ENCODE data around the gene B3GNT3.

The B3GNT3 gene

DNA sequence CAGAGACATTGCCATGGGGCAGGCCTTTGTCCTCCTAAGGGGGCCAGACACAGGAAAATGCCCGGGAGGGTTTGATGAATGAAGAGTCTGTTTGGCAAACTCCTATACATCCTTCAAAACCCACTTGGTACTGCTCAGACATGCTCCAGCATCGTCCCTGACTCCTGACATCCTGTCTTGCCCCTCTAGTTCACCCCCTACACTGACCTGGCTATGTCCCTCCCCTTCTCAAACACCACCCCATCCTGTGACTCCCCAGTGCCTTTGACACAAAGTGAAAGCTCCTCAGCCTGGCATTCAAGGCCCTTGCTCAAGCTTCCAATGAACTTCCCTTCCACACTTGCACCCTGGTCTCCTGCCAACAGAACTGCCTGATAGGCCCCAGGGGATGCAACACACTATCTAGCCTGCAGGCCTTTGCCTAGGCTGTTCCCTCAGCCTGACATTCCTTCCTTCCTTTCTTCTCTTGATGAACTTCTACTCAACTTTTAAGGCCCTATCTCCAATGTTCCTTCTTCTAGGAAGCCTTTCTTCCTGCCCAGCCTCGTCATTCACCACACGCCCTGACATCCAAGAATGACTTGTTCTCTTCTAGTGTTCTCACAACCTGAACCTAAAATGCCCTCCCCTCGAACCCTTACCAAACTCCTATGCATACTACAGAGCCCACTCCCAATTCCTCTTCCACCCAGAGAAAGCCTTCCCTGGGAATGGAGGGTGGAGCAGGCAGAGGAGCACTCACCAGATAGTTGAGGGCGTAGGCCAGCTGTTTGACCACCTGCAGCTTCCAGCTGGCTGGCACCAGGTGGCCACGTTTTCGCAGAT is 40.5 kb downstream of the B3GNT3 start:
- no peak for DNase-seq

DNA sequence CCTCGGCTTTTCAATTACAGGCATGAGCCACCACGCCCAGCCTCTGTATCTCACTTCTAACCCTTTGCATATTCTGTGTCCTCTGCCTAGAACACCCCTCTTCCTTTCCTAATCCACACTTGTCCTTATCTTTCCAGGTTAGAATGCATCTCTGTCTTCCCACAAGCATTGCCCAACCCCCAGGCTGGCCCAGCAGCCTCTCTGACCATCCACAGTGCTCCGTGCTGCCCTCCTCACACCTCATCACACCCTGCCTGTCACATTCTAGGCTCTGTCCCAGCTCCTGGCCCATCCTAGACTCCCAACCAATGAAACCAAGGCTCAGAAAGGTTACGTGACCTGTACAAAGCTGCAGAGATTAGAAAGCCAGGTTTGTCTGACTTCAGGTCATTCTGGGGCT is 41.6 kb downstream of the B3GNT3 start:
- DNase-seq, result no peak

DNA sequence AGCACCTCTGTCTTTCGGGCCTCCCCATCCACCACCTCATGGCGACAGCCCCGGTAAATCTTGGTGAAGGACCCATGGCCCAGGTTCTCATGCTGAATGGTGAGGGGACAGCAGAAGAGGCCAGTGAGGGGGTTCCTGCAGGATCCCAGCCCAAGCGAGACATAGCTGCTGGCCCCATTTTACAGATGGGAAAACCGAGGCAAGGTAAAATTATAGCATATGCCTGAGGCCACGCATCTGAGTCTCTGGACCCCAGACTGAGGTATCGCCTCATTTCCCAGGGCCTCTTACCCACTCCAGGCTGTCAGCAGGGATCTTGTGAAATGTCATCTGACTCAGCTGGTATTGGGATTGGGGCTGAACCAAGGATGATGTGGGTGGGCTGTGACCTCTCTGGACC is 43.0 kb downstream of the B3GNT3 start:
- DNase-seq, result no peak

DNA sequence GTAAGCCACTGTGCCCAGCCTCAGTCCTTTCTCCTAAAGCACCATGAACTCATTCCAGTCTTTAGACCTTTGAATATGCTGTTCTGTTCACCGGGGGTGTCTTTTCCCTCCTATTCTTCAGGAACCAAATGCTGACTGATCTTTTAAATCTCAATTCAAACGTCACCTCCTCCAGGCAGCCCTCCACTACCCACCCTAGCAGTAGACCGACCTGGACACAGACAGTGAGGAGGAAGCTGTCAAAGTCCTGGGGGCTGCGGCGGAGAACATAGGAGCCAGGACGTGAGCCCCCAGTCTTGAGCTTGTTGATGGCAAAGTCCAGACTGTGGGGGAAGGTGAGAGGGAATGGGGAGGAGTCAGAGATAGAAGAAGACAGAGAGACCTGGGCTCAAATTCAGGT is 45.1 kb downstream of the B3GNT3 start:
- DNase-seq, result no peak

DNA sequence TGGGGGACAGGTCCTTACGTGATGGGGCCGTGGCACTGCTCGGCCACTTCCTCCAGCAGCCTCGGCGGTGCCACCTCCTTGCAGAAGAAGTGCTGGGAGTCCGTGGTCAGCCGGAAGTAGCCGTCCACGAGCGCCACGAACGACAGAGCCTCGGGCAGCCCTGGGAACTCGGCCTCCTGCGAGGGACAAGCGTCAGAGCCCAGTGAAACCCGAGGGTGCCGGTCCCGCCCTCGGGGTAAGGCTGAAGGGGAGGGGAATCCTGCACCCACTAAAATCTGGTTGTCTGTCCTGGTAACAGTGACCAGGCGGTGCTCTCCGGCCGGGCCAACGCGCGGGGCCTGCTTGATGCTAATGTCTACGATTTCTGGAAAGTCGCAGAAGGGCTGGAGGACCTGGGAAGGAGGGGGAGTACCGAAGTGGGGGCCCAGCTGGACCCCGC is 46.5 kb downstream of the B3GNT3 start:
- no peak for DNase-seq

DNA sequence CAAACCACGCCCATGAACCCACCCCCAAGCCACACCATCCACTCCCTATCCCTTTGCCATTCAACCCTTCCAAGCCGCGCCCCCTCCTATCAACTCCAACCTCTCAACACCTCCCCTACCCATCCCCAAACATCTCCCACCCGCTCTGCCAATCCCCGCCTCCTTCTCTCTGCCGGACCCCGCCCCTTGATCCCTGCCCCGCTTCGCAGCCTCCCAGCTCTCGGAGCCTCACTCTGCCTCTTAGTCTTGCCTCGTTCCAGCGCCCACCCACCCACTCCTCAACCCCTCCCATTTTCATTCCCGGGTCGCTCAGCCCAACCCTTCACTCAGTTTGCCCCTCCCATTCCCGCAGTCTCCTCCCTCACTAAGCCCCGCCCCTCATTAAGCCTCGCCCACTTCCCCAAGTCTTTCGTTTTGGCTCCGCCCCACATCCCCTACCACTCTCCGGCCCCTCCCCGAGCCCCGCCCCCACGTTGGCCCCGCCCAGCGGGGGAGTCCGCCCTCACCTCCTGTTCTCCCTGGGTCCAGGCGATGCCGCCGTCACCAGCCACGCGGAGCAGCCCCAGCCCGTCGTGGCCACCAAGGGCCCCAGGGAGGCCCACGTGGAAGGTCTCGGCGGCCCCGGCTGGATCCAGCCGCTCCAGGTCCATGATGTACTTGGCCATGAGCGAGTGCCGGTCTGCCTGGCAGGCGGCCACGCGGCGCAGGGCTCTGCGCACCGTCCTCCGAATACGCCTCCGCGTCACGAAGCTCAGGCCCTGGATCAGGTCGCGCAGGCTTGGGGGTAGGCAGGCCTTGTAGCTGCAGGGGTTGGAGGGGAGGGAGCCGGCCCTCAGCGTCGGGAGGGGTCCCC is 47.1 kb downstream of the B3GNT3 start:
- DNase-seq, result peak; percentile 49

DNA sequence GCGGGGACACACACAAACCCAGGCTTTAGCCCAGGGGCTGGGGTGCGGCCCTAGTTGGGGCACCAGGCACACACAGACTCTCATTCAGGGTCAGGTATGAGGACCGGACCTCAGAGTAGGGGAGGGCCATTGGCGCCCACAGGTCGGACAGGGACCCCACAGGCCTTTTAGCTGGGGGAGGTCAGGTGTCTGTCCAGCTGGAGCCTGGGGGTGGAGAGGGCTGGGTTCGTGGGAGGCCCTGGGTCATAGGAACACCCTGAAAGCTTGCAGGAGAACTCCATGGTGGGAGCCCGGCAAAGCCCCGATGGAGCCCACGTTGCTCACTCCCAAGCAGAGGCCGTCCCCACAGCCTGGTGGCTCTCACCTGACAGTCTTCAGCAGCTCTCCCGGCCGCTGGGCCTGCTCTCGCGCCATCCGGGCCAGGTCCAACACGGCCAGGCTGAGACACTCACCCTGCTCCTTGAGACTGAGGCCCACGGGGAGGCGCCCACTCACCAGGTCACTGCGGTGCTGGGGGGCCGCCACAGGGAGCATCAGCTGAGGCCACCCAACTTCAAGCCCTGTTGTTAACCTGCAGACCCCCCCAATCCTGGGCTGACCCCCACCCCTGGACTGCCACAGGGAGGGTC is 47.8 kb downstream of the B3GNT3 start:
- no peak for DNase-seq

DNA sequence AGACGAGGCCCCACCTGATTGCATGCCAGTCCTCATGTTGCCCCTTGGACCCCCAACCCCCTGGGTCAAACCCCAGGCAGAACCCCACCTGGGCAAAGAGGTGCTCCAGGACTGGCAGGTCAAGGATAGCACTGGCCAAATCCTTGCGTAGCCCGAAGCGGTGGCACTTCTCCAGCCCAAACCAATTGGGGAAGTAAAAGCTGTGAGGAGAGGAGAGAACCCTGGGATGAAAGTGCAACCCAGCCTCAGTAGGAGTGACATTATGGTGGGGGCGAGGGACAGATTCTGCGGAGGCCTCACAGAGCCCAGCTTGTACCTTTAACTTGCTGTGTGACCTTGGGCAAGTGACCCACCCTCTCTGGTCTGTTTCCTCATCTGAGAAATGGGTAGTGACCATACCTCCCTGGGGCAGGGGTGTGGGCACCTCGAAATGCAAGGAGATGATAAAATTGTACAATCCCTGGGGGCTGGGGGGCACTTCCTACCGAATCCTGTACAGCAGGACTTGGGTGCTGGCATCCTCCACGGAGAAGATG is 48.4 kb downstream of the B3GNT3 start:
- no peak for DNase-seq

DNA sequence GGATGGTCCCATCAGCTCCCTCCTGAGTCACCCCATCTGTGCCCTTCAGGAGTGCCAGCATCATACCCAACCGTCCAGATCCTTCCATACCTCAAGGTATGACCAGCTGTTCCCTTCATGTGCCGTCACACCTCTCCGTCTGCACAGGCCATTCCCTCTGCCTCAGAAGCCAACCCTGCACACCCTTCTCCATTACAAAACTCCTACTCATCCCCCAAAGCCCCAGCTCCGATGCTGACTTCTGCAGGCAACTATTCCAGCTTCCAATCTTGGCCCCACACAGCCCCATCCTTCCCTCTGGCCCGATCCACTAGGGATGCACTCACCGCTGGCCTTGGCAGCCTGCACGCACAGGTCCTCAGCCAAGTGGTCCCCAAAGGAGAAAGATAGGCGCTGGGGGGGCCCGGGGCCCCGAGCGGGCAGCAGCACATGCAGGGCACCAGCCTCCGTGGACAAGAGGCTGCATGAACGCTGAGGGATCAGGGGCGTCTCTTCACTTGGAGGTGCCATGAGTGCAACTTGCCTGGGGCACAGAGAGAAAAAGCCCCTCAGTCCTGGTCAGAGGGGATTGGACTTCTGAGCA is 49.1 kb downstream of the B3GNT3 start:
- DNase-seq, result no peak

DNA sequence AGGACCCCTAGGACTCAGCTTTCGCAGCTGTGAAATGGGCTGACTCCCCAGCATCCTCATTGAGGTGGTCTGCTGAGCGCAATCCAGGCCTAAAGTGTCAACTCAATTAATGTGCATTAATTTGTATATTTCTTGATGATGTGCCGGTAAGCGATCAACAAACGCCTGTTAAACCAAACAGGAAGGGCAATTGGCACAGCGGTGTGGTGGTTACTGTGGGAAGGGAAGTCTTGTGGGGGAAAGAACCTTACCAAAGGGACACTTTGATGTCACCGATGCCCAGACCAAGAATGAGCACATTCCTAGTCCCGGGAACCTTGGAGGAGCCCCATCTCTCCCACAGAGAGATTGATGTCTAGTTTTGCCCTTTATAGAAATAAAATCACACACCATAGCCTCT is 51.2 kb downstream of the B3GNT3 start:
- DNase-seq, result peak; percentile 56

DNA sequence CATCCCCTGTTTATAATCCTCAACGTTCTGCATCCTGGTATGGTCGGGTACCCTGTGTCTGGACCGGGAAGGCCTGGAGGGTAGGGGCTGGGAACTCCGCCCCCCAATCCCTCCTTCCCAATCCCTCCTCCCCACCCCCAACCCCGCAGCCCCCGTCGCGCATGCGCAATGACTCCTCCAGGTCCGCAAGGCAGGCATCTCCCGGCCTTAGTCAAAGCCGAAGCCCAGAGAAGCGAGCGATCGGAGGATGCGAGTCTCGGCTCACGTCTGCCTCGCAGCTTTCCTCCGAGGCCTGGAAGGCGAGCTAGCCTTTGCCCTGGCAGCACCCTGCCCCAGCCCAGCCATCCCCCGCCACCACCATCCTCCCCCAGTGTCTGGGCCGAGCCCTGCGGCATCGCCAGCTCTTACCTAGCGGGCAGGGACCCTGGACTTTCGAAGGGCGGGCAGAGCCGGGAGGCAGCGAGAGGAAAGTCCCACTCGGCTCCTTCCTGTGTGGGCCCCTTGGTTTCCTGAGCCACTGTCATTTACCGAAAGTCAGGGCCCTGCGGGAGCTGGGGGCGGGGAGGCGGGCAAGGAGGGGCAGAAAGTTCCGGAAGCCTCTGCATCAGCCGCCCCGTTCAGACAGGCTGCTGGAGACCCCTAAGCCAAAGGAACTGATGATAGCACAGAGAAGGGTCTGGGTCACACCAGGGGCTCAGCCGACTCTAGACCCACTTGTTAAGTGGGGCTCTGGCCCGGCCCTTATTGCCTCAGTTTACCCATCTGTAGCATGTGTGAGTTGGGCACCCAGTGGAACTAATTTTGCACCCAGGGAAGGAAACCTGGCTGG is 52.8 kb downstream of the B3GNT3 start, which contains the start of gene JAK3:
Gene JAK3, minus strand, starts transcription at position 445 of the 829 bp plus-strand sequence. CDS start 3,565 bp downstream, outside the sequence.
- peak; percentile 91 for DNase-seq

DNA sequence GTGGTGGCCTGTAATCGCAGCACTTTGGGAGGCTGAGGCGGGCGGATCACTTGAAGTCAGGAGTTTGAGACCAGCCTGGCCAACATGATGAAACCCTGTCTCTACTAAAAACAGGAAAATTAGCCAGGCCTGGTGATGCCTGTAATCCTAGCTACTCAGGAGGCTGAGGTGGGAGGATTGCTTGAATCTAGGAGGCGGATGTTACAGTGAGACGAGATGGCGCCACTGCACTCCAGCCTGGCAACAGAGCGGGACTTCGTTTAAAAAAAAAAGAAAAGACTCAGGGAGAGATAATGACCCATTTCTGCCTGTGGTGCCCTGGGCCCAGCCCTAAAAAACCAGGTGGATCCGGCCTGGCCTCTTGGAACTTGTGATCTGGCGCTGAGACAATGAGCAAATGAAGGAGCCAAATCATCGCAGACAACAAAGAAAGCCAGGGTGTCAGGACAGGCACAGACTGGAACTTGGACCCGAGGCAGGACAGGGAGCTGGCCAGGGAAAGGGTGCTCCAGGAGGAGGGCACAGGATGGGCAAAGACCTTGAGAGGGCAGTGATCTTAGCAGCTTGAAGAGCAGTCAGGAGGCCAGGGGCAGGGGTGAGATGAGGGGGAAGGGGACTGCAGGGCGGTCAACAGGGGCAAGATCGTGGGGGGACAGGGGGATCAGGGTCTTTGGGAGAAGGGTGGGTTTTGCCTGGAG is 53.8 kb downstream of the B3GNT3 start:
- DNase-seq, result no peak

DNA sequence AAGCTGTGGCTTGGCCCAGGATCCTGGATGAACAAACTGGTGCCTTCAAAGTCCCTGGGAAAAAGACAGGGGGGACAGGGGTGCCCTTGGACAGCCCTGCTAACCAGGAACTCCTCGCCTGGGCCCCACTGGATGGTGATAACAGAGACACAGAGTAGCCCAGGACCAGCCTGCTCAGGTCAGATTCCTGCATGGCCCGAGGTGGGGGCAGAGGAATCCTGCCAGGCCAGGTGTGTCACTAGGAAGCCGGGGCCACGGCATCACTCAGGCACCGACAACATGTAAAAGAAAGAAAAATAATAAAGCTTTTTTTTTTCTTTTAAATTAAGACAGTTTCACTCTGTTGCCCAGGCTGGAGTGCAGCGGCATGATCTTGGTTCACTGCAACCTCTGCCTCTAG is 59.1 kb downstream of the B3GNT3 start:
- no peak for DNase-seq

DNA sequence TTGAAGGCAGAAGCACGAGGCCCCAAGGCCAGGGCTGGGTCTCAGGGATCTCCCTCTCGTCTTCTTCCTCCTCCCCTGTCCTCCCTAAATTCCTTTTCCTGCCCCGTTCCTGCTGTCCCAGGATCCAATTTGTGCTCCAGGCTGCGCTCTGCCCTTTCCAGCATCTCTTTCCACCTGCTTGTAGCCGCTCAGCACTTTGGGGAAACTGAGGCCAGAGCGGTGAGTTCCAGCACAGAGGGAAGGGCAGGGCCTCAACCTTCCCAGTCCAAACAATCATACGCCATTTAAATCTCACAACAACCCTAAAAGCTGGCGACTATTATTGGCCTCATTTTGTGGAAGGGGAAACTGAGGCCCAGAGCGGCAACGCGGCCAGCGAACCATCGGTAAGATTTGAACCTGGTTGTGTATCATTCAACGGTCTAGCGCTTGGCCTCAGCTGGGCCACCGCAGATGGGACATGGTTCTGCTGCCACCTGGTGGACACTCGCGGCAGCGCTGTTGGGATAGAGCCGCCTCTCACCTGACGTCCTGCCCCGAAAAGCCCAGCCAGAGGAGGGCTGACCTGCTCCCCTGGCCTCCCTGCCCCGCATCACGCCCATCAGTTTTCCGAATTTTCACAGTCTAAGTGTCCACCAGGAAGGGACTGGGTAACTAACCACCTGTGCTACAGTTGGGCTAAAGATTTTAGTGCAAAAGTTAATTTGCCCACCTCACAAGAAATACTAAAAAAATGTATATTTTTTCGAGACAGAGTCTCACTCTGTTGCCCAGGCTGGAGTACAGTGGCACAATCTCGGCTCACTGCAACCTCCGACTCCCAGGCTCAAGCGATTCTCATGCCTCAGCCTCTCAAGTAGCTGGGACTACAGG is 60.6 kb downstream of the B3GNT3 start:
- peak; percentile 91 for DNase-seq

DNA sequence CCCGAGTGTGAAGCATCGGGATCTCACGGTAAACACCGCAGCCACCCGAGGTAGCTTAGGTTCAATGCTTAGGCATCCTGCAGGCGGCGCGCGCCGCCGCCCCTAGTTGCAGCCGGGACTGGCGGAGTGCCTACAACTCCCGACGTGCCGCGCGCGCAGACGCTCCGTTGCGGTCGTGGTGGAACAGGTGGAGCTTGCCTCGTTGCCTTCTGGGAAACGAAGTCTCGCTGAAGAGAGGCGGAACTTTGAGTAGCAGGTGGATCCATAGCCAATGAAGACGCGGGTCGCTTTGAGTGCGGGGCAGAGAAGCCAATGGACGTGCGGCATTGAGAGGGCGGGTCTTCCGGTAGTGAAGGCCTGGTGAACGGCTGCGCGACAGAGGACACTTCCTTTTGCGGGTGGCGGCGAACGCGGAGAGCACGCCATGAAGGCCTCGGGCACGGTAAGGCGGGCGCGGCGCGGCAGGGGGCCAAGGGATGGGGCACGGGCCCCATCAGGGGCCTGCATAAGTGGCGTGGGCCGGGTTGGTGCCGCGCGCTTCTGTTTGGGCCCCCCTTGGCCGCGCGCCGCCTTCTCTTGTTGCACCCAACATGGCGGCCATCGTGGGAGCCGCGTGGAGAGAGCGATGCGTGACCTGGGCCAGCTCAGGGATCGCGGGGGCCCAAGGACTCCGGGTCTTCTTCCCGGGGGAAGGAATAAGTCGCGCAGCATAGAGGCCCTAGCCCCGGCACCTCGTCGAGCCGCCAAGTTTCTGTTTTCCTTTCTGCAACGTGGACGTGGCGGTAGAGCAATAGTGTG is 64.8 kb downstream of the B3GNT3 start, which contains the start of gene RPL18A:
Gene RPL18A, plus strand, starts transcription at position 378 of the 798 bp plus-strand sequence. Its CDS starts 47 bp downstream, at position 425.
- DNase-seq, result peak; percentile 99

DNA sequence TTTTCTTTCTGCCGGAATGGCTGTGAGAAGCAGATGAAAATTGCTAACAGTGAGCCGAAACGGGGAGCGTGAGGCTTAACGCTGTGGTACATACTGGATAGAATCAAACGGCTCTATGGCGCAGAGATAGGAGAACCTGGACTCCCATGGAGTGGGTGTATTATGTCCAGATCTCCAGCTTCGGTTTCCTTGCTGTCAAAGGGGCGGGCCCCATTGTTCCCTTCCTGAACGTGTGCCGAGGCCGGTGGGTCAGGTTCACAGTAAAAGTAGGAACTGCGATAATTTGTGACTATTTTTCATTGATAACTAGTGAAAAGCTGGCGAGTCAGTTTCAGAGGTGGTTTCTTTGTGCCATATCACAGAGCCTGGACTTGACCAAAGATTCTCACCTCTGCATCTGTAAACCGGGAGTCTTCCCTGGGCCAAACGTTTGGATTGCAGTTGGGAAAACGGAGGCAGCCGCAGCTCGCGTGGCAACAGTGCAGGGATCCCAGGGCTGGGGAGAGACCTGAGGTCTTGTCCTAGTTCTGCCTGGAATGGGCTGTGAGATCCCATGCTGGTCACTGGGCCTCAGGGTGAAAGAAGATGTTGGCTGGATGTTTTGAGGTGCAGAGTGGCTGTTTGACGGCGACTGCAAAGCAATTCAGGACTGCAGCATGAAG is 65.5 kb downstream of the B3GNT3 start:
- no peak for DNase-seq

DNA sequence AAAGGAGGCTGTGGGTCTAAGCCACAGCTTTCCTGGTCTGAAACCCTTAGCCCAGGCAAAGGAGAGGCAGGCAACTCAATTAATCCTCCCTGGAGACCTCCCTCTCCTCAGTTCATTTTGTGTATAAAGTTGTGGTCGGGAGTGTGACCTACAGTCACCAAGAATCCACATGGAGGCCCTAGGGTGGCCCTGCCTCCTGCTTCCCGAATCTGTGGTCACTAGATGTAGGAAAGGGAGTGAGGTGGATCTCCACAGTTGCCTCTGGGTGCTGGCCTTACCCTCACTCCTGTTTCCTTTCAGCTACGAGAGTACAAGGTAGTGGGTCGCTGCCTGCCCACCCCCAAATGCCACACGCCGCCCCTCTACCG is 66.0 kb downstream of the B3GNT3 start:
- DNase-seq, result no peak
